Measurements from ENCODE around the gene STIM1.

DNA sequence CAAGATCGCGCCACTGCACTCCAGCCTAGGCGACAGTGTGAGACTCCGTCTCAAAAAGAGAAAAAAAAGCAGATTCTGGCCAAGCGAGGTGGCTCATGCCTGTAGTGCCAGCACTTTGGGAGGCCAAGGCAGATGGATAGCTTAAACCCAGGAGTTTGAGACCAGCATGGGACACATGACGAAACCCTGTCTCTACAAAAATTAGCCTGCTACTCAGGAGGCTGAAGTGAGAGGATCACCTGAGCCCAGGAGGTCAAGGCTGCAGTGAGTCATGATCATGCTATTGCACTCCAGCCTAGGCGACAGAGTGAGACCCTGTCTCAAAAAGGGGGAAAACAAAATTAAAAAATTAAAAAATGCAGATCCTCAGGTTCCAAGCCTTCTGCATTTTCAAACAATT is 33.2 kb upstream of the STIM1 start:
- TF ChIP-seq, protein P1, sequence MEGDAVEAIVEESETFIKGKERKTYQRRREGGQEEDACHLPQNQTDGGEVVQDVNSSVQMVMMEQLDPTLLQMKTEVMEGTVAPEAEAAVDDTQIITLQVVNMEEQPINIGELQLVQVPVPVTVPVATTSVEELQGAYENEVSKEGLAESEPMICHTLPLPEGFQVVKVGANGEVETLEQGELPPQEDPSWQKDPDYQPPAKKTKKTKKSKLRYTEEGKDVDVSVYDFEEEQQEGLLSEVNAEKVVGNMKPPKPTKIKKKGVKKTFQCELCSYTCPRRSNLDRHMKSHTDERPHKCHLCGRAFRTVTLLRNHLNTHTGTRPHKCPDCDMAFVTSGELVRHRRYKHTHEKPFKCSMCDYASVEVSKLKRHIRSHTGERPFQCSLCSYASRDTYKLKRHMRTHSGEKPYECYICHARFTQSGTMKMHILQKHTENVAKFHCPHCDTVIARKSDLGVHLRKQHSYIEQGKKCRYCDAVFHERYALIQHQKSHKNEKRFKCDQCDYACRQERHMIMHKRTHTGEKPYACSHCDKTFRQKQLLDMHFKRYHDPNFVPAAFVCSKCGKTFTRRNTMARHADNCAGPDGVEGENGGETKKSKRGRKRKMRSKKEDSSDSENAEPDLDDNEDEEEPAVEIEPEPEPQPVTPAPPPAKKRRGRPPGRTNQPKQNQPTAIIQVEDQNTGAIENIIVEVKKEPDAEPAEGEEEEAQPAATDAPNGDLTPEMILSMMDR (IDR thresholded peaks at IDR 0.05): no peak
- TF ChIP-seq POLR2AphosphoS5 (IDR thresholded peaks at IDR 0.05) (no peak), POLR2A (IDR thresholded peaks at IDR 0.05; ENCODE audit: low read depth) (no peak)

Data from esophagus muscularis mucosa (tissue), 3 donors.